OCI-LY7 (cell line): ENCODE results near the gene GPR153.

ENCODE experiments used
- EZH2phosphoT487 ChIP-seq: fragments of 200-600 bp; sonication (generic); IDR thresholded peaks from 2 replicates; pipeline ENCODE4 v1.6.1; 2018; ENCODE audit warnings: low read depth, borderline replicate concordance, mild to moderate bottlenecking, mixed run types, antibody characterized with exemption, low read length, moderate library complexity, mixed read lengths
- TF ChIP-seq, protein P1 (sequence below): fragments of 200-600 bp; sonication (generic); conservative IDR thresholded peaks from 2 replicates; pipeline ENCODE4 v1.5.1; 2014; ENCODE audit warnings: mild to moderate bottlenecking, antibody characterized with exemption, low read length, moderate library complexity, mixed read lengths

DNA sequence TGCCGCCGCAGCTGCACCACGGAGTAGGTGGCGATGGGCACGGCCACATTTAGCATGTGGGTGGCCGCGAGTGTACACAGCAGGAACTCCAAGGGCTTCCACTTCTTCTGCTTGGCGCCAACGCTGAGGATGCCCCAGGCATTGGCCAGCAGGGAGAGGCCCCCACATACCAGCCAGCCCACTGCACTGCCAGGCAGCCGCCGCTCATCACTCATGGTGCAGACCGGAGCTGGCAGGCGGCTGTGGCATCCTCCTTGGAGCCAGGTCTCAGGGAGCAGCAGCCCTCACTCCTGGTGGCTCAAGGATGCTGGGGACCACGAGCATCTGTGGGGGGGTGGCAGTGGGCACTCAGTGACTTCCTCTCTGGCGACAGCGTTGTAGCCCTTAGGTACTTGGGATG lies 6.2 kb downstream of the GPR153 start:
- TF ChIP-seq, protein P1, sequence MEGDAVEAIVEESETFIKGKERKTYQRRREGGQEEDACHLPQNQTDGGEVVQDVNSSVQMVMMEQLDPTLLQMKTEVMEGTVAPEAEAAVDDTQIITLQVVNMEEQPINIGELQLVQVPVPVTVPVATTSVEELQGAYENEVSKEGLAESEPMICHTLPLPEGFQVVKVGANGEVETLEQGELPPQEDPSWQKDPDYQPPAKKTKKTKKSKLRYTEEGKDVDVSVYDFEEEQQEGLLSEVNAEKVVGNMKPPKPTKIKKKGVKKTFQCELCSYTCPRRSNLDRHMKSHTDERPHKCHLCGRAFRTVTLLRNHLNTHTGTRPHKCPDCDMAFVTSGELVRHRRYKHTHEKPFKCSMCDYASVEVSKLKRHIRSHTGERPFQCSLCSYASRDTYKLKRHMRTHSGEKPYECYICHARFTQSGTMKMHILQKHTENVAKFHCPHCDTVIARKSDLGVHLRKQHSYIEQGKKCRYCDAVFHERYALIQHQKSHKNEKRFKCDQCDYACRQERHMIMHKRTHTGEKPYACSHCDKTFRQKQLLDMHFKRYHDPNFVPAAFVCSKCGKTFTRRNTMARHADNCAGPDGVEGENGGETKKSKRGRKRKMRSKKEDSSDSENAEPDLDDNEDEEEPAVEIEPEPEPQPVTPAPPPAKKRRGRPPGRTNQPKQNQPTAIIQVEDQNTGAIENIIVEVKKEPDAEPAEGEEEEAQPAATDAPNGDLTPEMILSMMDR: no peak
- no peak for TF ChIP-seq EZH2phosphoT487
